IMR-90 (cell line): ENCODE results near the gene TULP4.

ENCODE experiments used
- CEBPB ChIP-seq: IDR thresholded peaks from 2 replicates; pipeline ENCODE4 v1.6.1; 2012; ENCODE audit warnings: low read depth, low read length, improper control_type of control experiment
- CHD1 ChIP-seq: IDR thresholded peaks from 2 replicates; pipeline ENCODE4 v1.6.1; 2012; ENCODE audit warnings: low read depth, low read length, improper control_type of control experiment
- FOS ChIP-seq: fragments of 150-350 bp; IDR thresholded peaks from 2 replicates; pipeline ENCODE4 v1.6.1; 2016; ENCODE audit warnings: low read depth, low read length
- MAFK ChIP-seq: IDR thresholded peaks from 2 replicates; pipeline ENCODE4 v1.6.1; 2012; ENCODE audit warnings: low read depth, low read length, improper control_type of control experiment
- MAZ ChIP-seq: IDR thresholded peaks from 2 replicates; pipeline ENCODE4 v1.6.1; 2012; ENCODE audit warnings: low read depth, mild to moderate bottlenecking, low read length, improper control_type of control experiment, moderate library complexity, borderline replicate concordance
- MXI1 ChIP-seq: IDR thresholded peaks from 2 replicates; pipeline ENCODE4 v1.6.1; 2012; ENCODE audit warnings: low read depth, mild to moderate bottlenecking, low read length, moderate library complexity, borderline replicate concordance
- POLR2A ChIP-seq: IDR thresholded peaks from 2 replicates; pipeline ENCODE4 v1.6.1; 2012; ENCODE audit warnings: mild to moderate bottlenecking, low read depth, low read length
- RCOR1 ChIP-seq: IDR thresholded peaks from 2 replicates; pipeline ENCODE4 v1.6.1; 2012; ENCODE audit warnings: mild to moderate bottlenecking, low read length, improper control_type of control experiment; ENCODE audit not compliant: insufficient replicate concordance
- SMC3 ChIP-seq: fragments of 150-350 bp; IDR thresholded peaks from 2 replicates; pipeline ENCODE4 v1.6.1; 2016; ENCODE audit warnings: low read depth, mild to moderate bottlenecking, antibody characterized with exemption, low read length, moderate library complexity
- TF ChIP-seq, protein P1 (sequence below): conservative IDR thresholded peaks from 2 replicates; pipeline ENCODE4 v1.5.1; 2012; ENCODE audit warnings: mild to moderate bottlenecking, low read depth, low read length, improper control_type of control experiment
- TF ChIP-seq, protein P2 (sequence below): fragments of 150-350 bp; IDR thresholded peaks from 2 replicates; pipeline ENCODE4 v1.6.1; 2017; ENCODE audit warnings: mild to moderate bottlenecking, antibody characterized with exemption, low read length, low read depth

DNA sequence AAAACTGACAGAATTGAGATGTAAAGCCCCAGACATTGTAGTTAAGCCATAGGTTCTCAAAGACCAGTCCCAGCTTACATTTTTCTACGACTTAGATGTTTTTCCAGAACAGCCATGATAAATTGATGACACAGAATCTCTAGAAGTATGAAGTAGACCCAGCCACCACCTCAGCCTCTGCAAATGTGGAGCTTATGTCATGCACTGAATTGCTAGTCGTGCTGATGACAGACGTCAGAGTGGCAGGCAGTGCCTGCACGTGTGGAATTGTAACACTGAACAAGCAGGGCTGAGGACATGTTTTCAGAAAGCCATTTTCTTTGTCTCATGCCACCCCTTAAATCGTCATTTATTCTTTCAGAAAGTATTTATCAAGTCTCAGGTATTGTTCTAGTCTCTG lies 175.2 kb downstream of the TULP4 start:
- TF ChIP-seq CEBPB (no peak), POLR2A (no peak), MXI1 (no peak), FOS (no peak), SMC3 (no peak), RCOR1 (no peak), MAZ (no peak), CHD1 (no peak), MAFK (no peak)
- TF ChIP-seq, protein P1, sequence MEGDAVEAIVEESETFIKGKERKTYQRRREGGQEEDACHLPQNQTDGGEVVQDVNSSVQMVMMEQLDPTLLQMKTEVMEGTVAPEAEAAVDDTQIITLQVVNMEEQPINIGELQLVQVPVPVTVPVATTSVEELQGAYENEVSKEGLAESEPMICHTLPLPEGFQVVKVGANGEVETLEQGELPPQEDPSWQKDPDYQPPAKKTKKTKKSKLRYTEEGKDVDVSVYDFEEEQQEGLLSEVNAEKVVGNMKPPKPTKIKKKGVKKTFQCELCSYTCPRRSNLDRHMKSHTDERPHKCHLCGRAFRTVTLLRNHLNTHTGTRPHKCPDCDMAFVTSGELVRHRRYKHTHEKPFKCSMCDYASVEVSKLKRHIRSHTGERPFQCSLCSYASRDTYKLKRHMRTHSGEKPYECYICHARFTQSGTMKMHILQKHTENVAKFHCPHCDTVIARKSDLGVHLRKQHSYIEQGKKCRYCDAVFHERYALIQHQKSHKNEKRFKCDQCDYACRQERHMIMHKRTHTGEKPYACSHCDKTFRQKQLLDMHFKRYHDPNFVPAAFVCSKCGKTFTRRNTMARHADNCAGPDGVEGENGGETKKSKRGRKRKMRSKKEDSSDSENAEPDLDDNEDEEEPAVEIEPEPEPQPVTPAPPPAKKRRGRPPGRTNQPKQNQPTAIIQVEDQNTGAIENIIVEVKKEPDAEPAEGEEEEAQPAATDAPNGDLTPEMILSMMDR: no peak
- TF ChIP-seq, protein P2, sequence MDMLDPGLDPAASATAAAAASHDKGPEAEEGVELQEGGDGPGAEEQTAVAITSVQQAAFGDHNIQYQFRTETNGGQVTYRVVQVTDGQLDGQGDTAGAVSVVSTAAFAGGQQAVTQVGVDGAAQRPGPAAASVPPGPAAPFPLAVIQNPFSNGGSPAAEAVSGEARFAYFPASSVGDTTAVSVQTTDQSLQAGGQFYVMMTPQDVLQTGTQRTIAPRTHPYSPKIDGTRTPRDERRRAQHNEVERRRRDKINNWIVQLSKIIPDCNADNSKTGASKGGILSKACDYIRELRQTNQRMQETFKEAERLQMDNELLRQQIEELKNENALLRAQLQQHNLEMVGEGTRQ: no peak
